Measurements from ENCODE around the gene IFIT1.

Gene IFIT1

GRCh38 chr10:89360157-89360556 lies 32.3 kb upstream of the IFIT1 start:
- ChIA-PET CTCF (no interaction called here), POLR2A (no interaction called here)
- no peaks in the 10 kb centered on the region for H3K36me3 ChIP-seq (ENCODE audit: control insufficient read depth in 2 of 2, insufficient read depth in 1 of 2, low read length in 2 of 2)

More at GRCh38 chr10:89360157-89360556, 32.3 kb upstream of the IFIT1 start:
- Histone ChIP-seq H3K27ac (ENCODE audit: extremely low read depth, low read depth, low read length) (no peak overlapping the region), H3K4me3 (ENCODE audit: low read depth, low read length) (no peak overlapping the region), H3K9me3 (ENCODE audit: control insufficient read depth, insufficient read depth, low read depth, low read length) (no peaks in the 10 kb centered on the region), H3K4me1 (ENCODE audit: control insufficient read depth, insufficient read depth, low read length) (no peaks in the 10 kb centered on the region)
- TF ChIP-seq ZIC2 (tag by site-specific recombination; IDR thresholded peaks at IDR 0.05): no peak
- no peak for TF ChIP-seq ZBTB8A (tag by site-specific recombination; IDR thresholded peaks at IDR 0.05)
- TF ChIP-seq ZNF513 (tag by site-specific recombination; IDR thresholded peaks at IDR 0.05): no peak
- TF ChIP-seq ZNF837 (tag by site-specific recombination; IDR thresholded peaks at IDR 0.05): no peak
- TF ChIP-seq ZNF548 (tag by site-specific recombination; IDR thresholded peaks at IDR 0.05): no peak
- TF ChIP-seq ZNF510 (tag by site-specific recombination; IDR thresholded peaks at IDR 0.05; ENCODE audit: insufficient replicate concordance): no peak
- TF ChIP-seq TRIM28 (IDR thresholded peaks at IDR 0.05; ENCODE audit: borderline replicate concordance, low read length): no peak
- no peak for TF ChIP-seq ZNF37A (tag by site-specific recombination; IDR thresholded peaks at IDR 0.05)
- no peak for TF ChIP-seq ZBTB21 (tag by site-specific recombination; IDR thresholded peaks at IDR 0.05)
- no peak for TF ChIP-seq ZNF19 (tag by site-specific recombination; IDR thresholded peaks at IDR 0.05; ENCODE audit: low read depth)
- TF ChIP-seq ZNF148 (tag by site-specific recombination; IDR thresholded peaks at IDR 0.05; ENCODE audit: borderline replicate concordance): no peak
- TF ChIP-seq RBAK (tag by site-specific recombination; IDR thresholded peaks at IDR 0.05): no peak
- TF ChIP-seq ZNF654 (tag by site-specific recombination; IDR thresholded peaks at IDR 0.05; ENCODE audit: low read depth): no peak
- TF ChIP-seq TSHZ1 (tag by site-specific recombination; IDR thresholded peaks at IDR 0.05; ENCODE audit: borderline replicate concordance): no peak
- TF ChIP-seq ZNF792 (tag by site-specific recombination; IDR thresholded peaks at IDR 0.05): no peak
- TF ChIP-seq ZNF585B (tag by site-specific recombination; IDR thresholded peaks at IDR 0.05): no peak
- TF ChIP-seq ZBTB1 (tag by site-specific recombination; IDR thresholded peaks at IDR 0.05): no peak
- TF ChIP-seq HIC1 (tag by site-specific recombination; IDR thresholded peaks at IDR 0.05): no peak

All from HEK293 (cell line).